T-helper 2 cell treated with Interferon-gamma antibody and Interleukin-4, amounts not matched to agents 5 μg/mL and 100 μg/mL, for 36 hours (primary cell): ENCODE data around the gene PPM1N.

ENCODE experiments used
- DNase-seq: peaks from one replicate; pipeline ENCODE4 v3.0.0; 2021; ENCODE audit warnings: low spot score
- H3K27ac Mint-ChIP-seq: one replicate; pipeline ENCODE4 v1.8.0; 2021; ENCODE audit warnings: mild to moderate bottlenecking, mixed read lengths
- H3K27me3 Mint-ChIP-seq: one replicate; pipeline ENCODE4 v1.8.0; 2021; ENCODE audit warnings: low read depth, mixed read lengths
- H3K36me3 Mint-ChIP-seq: one replicate; pipeline ENCODE4 v1.8.0; 2021; ENCODE audit warnings: low read depth, mixed read lengths
- H3K4me1 Mint-ChIP-seq: one replicate; pipeline ENCODE4 v1.8.0; 2021; ENCODE audit warnings: low read depth, mixed read lengths
- H3K4me3 Mint-ChIP-seq: one replicate; pipeline ENCODE4 v1.8.0; 2022; ENCODE audit warnings: mild to moderate bottlenecking, moderate library complexity, mixed read lengths
- H3K9me3 Mint-ChIP-seq: one replicate; pipeline ENCODE4 v1.8.0; 2021; ENCODE audit warnings: mixed read lengths

The PPM1N gene

DNA sequence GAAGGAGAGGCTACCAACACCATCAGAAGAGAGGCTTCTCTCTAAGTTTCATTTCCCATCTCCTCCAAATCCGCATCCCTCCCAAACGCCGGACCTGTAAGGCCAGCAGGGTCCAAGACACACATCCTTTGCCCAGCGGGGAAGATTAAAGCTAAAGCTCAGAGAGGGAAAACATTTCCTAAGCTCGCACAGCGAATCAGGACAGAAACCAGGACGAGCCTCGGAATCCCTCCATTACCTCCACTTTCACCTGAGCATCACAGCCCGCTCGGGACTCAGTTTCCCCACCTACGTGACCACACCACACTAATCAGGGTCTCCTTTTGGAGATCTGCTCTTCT is 31.2 kb upstream of the PPM1N start:
- Mint-ChIP-seq H3K27me3 (peaks cover 29% of the 10 kb centered on the region), H3K36me3 (no peaks in the 10 kb centered on the region), H3K9me3 (no peaks in the 10 kb centered on the region), H3K4me3 (peak overlapping the region; percentile 85), H3K27ac (peak overlapping the region; percentile 62), H3K4me1 (peaks cover 13% of the 10 kb centered on the region)
- no peak for DNase-seq

DNA sequence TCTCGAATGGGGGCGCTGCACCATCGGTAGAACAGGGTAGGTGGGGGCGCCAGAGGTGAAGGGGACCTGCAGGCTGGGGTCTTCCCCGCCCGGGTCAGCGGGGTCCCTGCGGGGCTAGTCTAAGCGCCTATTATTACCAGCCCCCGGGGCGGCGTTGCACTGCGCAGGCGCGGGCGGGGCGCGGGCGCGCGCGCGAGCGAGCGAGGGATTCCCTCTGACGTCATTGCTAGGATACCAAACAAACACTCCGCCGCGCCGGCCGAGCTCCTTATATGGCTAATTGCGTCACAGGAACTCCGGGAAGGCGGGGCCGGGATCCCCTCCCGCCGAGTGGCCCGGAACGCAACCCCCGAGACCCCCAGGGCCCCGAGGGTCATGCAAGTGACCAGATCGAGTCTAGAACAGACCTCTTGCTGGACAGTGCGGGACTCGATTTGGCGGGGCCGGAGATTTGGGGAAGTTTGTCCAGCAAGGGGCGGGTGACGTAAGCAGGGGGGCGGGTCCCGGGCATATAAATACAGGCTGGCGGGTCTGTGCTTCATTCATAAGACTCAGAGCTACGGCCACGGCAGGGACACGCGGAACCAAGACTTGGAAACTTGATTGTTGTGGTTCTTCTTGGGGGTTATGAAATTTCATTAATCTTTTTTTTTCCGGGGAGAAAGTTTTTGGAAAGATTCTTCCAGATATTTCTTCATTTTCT is 30.6 kb upstream of the PPM1N start, which contains the start of gene FOSB:
TSS of gene FOSB (plus strand) at position 541 of the 703 bp plus-strand sequence. CDS start 591 bp downstream, outside the sequence.
- peak within 1 kb of the TSS; percentile 92 for H3K27ac Mint-ChIP-seq

DNA sequence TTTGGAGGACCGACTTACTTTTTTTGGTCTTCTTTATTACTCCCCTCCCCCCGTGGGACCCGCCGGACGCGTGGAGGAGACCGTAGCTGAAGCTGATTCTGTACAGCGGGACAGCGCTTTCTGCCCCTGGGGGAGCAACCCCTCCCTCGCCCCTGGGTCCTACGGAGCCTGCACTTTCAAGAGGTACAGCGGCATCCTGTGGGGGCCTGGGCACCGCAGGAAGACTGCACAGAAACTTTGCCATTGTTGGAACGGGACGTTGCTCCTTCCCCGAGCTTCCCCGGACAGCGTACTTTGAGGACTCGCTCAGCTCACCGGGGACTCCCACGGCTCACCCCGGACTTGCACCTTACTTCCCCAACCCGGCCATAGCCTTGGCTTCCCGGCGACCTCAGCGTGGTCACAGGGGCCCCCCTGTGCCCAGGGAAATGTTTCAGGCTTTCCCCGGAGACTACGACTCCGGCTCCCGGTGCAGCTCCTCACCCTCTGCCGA is 30.0 kb upstream of the PPM1N start:
- Mint-ChIP-seq H3K4me1 (peaks cover 16% of the 10 kb centered on the region), H3K4me3 (peak overlapping the region; percentile 85), H3K27me3 (peaks cover 38% of the 10 kb centered on the region), H3K27ac (peak overlapping the region; percentile 92), H3K36me3 (no peaks in the 10 kb centered on the region), H3K9me3 (no peaks in the 10 kb centered on the region)
- DNase-seq: no peak

More for the DNA sequence above, 30.6 kb upstream of the PPM1N start, which contains the start of gene FOSB:
- Mint-ChIP-seq H3K36me3 (no peaks in the 10 kb centered on the region), H3K27me3 (peaks cover 33% of the 10 kb centered on the region), H3K4me3 (peak within 1 kb of the TSS; percentile 85), H3K4me1 (peaks cover 13% of the 10 kb centered on the region), H3K9me3 (no peaks in the 10 kb centered on the region)
- peak; percentile 92 for DNase-seq

DNA sequence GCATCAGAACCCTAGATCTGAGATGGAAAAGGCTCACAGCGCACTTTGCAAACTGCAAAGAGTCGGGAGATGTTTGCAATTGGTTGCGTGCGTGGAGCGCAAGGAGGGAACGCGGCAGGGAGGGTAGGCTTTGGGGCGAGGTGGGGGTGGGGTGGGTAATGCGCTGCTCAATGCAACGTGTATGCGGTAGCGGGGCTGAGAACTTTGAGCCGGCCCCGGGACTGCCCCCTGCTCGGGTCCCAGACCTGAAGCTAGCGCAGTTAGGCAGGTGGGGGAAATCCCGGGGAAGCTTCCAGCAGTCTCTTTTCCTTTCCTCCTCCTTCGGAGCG is 29.5 kb upstream of the PPM1N start:
- H3K27ac Mint-ChIP-seq: peak overlapping the region; percentile 92
- H3K4me1 Mint-ChIP-seq: peaks cover 16% of the 10 kb centered on the region
- no peaks in the 10 kb centered on the region for H3K9me3 Mint-ChIP-seq
- no peaks in the 10 kb centered on the region for H3K36me3 Mint-ChIP-seq
- peak overlapping the region; percentile 85 for H3K4me3 Mint-ChIP-seq
- H3K27me3 Mint-ChIP-seq: peaks cover 42% of the 10 kb centered on the region
- DNase-seq: no peak

DNA sequence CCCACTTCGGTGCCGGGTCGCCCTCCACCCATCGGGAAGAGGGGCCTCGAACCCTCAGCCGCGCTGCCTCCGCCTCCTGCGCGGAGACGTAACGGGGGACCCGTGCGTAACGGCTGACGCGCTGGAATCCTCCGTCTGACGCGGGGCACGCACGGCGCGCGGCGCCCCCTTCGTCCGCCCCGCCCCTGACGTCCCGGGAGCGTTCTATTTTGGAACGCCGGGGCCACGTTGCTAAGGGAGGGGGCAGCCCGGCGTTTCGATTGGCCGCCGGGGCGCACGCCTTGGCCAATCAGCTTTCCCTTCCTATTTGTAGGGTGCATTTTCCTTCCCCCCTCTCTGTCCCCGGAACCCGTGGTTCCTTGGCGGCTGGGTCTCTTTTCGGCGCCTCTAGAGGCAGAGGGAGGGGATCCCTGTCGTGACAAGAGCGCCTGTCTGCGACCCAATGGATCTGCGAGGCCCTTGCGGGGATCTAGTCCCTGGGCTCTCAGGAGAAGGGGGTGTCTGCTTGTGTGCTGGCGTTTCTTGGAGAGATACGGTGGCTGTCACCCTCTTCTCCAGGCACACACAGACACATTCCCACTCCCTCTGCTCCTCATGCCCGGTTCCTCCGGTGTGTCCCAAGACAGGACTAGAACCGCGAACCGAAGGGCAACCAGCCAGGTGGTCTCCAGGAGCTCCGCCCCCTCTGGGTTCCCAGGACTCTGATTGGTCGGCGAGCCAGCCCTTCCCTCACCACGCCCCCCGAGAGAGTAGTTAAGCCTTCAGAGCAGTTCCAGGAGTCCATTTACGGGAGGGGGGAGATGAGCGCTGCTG is 28.9 kb upstream of the PPM1N start:
- Mint-ChIP-seq H3K4me1 (peaks cover 16% of the 10 kb centered on the region), H3K4me3 (peak overlapping the region; percentile 85), H3K36me3 (no peaks in the 10 kb centered on the region), H3K9me3 (no peaks in the 10 kb centered on the region), H3K27ac (peak overlapping the region; percentile 92), H3K27me3 (peaks cover 48% of the 10 kb centered on the region)
- DNase-seq: peak; percentile 93

DNA sequence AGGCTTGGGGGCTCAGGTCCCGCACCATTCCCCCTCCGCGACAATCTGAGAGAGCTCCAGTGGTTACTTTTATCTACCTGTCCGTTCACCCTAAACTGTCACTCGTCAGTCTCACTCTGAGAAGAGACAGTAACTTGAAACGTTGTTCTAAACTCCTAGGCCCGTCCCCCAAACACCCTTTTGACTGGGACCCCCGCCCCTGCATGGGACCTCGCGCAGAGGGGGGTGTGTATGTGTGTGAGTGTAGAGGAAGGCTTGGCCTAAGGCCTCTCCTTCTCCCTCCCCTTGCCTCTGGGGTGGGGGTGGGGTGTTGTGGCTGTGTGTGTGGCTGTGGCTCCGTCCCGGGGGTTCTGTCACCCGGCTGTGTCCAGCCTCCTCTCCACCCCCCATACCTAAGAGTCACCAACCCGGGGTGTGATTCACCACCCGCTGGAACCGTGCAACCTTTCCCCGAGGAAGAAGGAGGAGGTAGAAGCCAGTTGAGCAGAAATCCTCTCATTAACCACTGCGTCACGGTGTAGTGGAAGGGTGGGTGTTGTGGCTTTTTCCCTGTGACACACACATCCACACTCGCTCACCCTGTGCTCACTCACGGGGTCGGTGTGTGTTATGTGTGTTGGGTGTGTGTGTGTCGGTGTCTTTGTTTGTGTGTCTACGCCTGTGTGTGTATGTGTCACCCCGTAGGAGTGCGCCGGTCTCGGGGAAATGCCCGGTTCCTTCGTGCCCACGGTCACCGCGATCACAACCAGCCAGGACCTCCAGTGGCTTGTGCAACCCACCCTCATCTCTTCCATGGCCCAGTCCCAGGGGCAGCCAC is 28.1 kb upstream of the PPM1N start:
- Mint-ChIP-seq H3K4me3 (peak overlapping the region; percentile 85), H3K27me3 (peaks cover 52% of the 10 kb centered on the region), H3K9me3 (no peaks in the 10 kb centered on the region), H3K4me1 (peaks cover 18% of the 10 kb centered on the region), H3K36me3 (no peaks in the 10 kb centered on the region), H3K27ac (peak overlapping the region; percentile 92)
- peak; percentile 43 for DNase-seq

DNA sequence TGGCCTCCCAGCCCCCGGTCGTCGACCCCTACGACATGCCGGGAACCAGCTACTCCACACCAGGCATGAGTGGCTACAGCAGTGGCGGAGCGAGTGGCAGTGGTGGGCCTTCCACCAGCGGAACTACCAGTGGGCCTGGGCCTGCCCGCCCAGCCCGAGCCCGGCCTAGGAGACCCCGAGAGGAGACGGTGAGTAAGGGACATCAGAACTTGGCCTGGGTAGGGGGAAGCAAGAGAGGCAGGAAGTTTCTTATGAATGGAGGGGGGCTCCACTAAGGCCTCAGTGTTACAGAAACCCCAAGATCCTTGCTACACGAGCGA is 27.5 kb upstream of the PPM1N start:
- Mint-ChIP-seq H3K36me3 (no peaks in the 10 kb centered on the region), H3K4me3 (peak overlapping the region; percentile 85), H3K9me3 (no peaks in the 10 kb centered on the region), H3K4me1 (peaks cover 19% of the 10 kb centered on the region), H3K27me3 (peaks cover 53% of the 10 kb centered on the region), H3K27ac (peak overlapping the region; percentile 92)
- no peak for DNase-seq

DNA sequence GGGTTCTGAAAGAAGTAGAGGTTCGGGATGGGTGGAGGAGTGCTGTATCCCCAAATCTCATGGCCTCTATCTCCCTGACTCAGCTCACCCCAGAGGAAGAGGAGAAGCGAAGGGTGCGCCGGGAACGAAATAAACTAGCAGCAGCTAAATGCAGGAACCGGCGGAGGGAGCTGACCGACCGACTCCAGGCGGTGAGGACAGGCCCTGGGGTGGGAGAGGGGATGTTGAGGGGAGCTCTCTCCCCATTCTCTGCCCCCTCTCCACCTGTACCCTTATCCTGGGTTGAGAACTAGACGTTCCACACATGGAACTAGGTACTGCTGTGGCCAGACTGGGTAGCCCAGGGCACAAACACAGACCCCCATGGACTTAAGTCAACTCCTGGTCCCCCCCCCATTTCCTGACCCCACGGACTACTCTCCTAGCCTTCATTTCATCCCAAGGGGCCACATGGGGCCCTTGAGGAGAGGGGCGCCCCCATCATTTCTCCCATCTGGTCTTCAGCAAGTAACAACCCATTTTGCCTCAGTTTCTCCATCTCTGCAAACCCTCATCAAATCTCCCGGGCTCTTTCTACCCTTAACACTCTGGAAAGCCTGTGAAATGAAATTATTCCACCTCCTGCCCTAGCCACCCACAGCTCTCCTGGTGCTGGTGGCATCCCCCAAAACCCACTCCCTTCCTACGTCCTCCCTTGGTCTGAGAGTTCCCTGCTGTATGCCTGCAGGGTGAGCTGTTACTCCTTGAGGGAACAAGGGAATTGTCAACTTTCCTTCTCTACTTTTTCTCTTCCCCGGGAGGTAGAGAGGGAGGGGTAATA is 26.9 kb upstream of the PPM1N start:
- H3K27ac Mint-ChIP-seq: no peak overlapping the region
- peaks cover 20% of the 10 kb centered on the region for H3K4me1 Mint-ChIP-seq
- no peaks in the 10 kb centered on the region for H3K36me3 Mint-ChIP-seq
- H3K9me3 Mint-ChIP-seq: no peaks in the 10 kb centered on the region
- H3K4me3 Mint-ChIP-seq: peak overlapping the region; percentile 8
- no peak for DNase-seq
- peaks cover 56% of the 10 kb centered on the region for H3K27me3 Mint-ChIP-seq

DNA sequence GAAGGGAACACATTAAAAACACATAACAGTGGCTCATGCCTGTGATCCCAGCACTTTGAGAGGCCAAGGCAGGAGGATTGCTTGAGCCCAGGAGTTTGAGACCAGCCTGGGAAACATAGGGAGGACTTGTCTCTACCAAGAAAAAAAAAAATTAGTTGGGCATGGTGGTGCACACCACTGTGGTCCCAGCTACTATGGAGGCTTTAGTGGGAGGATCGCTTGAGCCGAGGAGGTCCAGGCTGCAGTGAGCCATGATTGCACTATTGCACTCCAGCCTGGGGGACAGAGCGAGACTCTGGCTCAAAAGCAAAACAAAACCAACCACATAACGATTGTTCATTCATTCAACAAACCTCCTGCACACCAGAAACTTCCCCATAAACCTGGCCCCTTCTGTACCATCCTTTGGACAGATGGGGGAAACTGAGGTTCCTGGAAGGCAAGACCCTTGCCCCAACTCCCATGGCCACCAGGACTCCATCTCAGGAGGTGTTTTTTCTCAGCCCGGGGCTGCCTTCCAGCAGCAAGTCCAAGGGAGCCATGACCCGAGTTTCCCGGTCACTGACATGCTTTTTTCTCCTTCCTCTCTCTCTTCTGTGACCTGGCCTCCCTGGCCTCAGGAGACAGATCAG is 26.2 kb upstream of the PPM1N start:
- Mint-ChIP-seq H3K36me3 (no peaks in the 10 kb centered on the region), H3K27ac (no peak overlapping the region), H3K4me1 (peaks cover 23% of the 10 kb centered on the region), H3K9me3 (no peaks in the 10 kb centered on the region), H3K4me3 (peak overlapping the region; percentile 8), H3K27me3 (peaks cover 58% of the 10 kb centered on the region)
- no peak for DNase-seq

DNA sequence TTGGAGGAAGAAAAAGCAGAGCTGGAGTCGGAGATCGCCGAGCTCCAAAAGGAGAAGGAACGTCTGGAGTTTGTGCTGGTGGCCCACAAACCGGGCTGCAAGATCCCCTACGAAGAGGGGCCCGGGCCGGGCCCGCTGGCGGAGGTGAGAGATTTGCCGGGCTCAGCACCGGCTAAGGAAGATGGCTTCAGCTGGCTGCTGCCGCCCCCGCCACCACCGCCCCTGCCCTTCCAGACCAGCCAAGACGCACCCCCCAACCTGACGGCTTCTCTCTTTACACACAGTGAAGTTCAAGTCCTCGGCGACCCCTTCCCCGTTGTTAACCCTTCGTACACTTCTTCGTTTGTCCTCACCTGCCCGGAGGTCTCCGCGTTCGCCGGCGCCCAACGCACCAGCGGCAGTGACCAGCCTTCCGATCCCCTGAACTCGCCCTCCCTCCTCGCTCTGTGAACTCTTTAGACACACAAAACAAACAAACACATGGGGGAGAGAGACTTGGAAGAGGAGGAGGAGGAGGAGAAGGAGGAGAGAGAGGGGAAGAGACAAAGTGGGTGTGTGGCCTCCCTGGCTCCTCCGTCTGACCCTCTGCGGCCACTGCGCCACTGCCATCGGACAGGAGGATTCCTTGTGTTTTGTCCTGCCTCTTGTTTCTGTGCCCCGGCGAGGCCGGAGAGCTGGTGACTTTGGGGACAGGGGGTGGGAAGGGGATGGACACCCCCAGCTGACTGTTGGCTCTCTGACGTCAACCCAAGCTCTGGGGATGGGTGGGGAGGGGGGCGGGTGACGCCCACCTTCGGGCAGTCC is 25.5 kb upstream of the PPM1N start:
- Mint-ChIP-seq H3K4me3 (no peak overlapping the region), H3K9me3 (no peaks in the 10 kb centered on the region), H3K27me3 (peaks cover 56% of the 10 kb centered on the region), H3K36me3 (no peaks in the 10 kb centered on the region), H3K27ac (no peak overlapping the region), H3K4me1 (peaks cover 28% of the 10 kb centered on the region)
- DNase-seq: no peak

DNA sequence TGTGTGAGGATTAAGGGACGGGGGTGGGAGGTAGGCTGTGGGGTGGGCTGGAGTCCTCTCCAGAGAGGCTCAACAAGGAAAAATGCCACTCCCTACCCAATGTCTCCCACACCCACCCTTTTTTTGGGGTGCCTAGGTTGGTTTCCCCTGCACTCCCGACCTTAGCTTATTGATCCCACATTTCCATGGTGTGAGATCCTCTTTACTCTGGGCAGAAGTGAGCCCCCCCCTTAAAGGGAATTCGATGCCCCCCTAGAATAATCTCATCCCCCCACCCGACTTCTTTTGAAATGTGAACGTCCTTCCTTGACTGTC is 24.9 kb upstream of the PPM1N start:
- Mint-ChIP-seq H3K36me3 (no peaks in the 10 kb centered on the region), H3K9me3 (no peaks in the 10 kb centered on the region), H3K4me1 (peaks cover 29% of the 10 kb centered on the region), H3K4me3 (no peak overlapping the region), H3K27ac (no peak overlapping the region), H3K27me3 (peaks cover 56% of the 10 kb centered on the region)
- no peak for DNase-seq

DNA sequence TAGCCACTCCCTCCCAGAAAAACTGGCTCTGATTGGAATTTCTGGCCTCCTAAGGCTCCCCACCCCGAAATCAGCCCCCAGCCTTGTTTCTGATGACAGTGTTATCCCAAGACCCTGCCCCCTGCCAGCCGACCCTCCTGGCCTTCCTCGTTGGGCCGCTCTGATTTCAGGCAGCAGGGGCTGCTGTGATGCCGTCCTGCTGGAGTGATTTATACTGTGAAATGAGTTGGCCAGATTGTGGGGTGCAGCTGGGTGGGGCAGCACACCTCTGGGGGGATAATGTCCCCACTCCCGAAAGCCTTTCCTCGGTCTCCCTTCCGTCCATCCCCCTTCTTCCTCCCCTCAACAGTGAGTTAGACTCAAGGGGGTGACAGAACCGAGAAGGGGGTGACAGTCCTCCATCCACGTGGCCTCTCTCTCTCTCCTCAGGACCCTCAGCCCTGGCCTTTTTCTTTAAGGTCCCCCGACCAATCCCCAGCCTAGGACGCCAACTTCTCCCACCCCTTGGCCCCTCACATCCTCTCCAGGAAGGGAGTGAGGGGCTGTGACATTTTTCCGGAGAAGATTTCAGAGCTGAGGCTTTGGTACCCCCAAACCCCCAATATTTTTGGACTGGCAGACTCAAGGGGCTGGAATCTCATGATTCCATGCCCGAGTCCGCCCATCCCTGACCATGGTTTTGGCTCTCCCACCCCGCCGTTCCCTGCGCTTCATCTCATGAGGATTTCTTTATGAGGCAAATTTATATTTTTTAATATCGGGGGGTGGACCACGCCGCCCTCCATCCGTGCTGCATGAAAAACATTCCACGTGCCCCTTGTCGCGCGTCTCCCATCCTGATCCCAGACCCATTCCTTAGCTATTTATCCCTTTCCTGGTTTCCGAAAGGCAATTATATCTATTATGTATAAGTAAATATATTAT is 24.3 kb upstream of the PPM1N start:
- Mint-ChIP-seq H3K4me3 (no peak overlapping the region), H3K4me1 (peaks cover 26% of the 10 kb centered on the region), H3K36me3 (no peaks in the 10 kb centered on the region), H3K27me3 (peaks cover 56% of the 10 kb centered on the region), H3K9me3 (no peaks in the 10 kb centered on the region), H3K27ac (no peak overlapping the region)
- no peak for DNase-seq
